GM21390 (cell line): ENCODE data around the gene TFRC.
"Not testable (repeated sequence)": the region's sequence is repeated elsewhere in the genome, so short reads cannot be mapped to it uniquely, and the experiment has no call there.

ENCODE experiments used
- ATAC-seq: cut with Tn5 transposase; IDR thresholded peaks from one replicate; pipeline ENCODE4 v1.9.1; 2021; ENCODE audit not compliant: unreplicated experiment

The TFRC gene

DNA sequence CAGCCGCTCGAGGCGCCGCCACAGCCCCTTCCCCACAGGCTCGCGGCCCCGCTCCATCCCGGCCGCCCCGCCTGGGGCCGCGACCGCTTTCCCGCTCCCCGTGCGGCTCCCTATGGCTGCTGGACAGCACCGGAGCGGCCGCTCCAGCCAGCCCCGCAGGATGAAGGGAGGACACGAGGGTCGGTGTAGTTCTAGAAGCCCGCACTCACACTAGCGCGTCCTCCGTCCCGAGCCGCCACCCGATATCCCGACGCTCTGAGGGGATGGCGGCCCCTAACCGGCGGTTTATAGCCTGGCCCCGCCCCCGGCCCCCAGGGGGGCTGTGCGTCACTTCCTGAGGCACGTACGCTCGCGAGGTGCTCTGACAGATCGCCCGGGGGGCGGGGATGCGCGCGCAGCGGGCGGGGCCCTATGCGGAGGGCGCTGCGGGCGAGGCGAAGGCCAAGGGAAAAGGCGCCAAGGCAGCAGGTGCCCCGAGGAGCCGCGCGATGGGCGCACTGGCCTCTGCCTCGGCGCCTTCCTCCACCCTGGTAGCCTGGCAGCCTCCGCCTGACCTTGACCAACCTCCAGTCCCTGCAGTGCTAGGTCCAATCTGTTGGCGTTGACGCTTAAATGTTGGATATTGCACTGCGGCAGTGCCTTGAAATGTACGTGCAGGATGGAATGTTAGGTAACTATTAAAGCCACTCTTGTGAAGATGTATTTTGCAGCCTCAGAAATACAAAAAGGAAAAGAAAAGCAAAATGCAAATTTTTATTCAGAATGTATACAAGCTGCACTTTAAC is at the start of gene TFRC:
TFRC (minus strand) TSS at position 257 of the 785 bp plus-strand sequence. CDS start 4,991 bp downstream, outside the sequence.
- peak; percentile 86 for ATAC-seq

DNA sequence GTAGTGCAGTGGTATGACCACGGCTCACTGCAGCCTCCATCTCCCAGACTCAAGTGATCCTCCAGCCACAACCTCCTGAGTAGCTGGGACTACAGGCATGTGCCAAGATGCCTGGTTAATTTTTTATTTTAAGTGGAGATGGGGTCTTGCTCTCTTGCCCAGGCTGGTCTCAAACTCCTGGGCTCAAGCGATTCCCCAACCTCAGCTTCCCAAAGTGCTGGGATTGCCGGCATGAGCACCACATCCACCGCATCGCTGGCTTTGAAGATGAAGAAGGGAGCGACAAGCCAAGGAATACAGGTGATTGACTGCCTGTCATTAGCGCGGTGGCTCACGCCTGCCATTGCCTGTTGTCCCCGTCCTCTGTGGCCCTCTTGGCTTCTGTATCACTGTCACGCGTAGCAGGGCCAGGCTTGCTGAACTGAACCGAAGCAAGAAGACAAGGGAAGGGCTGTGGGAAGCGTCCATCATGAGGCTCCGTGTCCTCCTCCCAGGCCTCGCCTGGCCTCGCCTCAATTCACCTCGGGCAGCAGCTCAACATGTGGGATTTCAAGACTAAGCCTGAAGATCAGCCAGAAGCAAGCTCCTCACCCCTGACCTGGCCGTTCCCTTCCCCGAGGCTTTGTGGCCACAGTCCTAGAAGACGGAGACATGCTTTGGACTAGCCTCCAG is 46.4 kb upstream of the TFRC start:
- no peak for ATAC-seq

DNA sequence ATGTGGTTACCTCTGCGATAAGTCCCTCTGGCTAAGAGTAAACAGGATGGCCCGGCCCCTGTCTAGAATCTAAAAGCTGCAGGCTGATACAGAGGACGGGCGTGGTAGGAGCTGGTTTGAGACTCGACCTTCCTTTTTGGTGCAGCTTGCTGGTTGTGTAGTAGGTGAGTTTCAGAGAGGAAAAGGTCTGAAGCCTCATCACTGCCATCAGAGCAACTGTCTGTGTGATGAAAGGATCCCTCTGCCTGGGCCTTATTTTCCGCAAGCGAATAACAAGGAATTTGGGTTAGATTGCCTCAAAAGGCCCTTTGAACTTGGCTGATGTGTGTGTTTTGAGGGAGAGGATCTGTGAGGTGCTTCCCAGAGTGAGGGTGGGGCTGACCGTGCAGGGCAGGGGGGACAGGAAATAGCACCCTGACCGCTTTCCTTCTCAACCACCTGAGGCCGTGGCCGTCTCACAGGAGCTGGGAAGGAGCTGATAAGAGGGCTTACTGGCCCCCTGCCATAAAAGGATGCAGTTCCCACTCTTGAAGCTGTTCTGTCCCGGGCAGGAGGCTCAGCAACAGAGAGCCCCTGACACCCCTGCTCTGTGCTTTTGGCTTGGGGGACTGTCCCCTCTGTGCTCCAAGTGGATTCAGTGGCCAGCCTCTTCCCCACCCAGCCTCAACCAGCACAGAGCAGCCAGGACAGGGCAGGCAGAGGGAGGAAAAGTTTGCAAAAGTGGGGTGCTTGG is 45.6 kb upstream of the TFRC start:
- ATAC-seq = no peak

DNA sequence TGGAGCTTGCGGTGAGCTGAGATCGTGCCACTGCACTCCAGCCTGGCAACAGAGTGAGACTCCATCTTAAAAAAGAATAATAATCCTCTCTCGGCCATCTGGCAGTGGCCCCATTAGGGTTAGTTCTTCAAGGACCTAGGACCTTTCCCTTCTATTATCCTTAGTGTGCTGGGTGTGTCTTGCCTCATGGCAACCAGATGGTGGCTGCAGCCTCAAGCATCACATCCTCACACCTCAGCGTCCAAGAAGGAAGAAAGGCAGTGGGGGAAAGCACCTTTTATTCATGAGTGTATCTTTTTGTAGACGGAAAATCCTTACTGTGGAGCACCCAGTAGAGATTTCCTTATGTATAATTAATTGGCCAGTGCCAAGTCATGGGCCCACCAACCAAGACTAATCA is 42.7 kb upstream of the TFRC start:
- ATAC-seq = no peak

DNA sequence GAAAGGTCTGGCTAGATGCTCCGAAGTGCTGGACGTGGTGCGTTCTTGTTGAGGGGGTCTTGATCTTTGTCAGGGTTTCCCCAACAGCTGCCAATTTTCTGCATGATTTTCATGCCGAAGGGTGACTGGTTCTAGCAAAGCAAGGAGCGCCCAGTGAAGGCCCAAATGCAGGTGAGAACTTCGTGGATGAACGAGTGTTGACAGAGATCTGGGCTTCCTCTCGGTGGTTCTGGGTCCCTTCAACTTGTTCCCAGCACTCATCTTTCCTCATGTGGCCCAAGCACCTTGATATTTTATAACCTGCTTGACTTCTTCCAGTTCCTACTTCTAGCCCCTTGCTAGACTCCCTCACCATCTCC is 40.8 kb upstream of the TFRC start:
- no peak for ATAC-seq

DNA sequence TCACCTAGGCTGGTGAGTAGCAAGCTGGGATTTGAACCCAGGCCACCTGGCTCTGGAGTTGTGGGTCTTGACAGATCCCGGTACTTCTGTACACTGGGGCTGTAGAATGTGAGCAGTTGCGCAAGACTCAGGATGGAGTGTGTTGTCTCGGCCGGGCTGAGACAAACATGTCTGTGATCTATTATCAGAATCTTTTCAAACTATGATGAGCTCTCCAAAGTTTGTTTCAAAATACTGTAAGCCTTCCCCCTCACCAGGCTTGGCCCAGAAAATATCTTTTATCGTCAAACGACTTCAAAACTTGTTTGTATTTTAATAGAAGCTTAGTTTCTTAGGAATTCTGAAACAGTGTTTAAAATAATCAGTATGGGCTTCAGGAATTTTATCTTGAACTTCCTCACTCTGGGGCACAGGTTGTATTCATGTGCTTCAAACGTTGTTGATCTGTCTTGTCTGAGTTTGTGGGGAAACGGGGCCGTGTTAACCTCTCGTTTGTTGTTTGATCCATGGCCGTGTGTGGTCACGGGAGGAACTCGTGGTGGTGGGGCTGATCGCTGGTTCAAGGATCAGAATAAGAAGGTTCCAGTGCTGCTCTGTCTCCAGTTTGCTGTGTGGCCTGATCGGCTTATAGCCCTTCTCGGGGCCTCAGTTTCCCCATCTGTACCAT is 40.3 kb upstream of the TFRC start:
- ATAC-seq = no peak

DNA sequence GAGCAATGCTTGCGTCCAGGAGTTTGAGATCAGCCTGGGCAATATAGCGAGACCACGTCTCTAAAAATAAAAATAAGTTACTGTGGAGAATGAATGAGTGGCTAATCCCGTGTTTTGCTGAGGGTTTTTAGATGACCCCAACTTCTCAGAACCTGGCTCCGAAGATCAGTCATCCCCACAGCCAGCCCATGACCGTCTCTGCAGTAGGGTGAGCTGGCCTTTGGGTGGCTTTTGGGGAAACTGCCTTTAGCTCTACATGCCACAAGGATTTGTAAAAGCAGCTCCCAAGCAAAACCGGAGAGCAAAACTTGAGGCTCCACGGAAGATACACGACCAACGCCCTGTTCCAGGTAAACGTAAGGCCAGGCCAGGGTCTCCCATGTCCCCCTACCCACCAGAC is 39.2 kb upstream of the TFRC start:
- no peak for ATAC-seq

DNA sequence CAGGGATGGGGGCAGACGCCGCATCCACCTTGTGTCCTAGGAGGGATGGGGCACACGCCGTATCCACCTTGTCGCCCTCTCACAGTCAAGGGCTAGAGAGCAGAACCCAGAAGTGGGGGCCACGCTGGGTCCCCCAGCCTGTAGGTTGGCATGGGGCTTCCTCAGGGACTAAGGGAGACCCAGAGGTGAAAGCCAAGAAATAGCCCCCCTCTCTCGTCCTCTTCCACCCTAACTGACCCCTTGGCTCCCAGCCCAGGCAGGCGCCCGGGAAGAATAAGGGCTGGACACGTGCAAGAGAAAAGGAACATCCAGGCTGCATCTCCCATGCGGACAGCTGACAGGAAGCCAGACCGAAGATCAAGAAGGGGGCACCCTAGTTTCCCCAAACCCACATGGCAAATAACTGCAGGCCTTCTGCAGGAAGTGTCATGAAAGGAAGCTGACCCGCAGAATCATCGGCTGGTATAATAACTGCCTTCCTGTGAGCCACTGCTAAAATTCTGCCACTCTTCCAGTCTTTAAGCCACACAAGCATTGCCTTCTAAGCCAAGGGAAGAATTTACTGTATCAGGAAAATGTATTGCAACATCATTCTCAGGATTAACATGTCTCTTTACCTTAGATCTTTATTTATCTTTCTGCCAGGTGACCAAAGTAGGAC is 38.5 kb upstream of the TFRC start:
- ATAC-seq = no peak

DNA sequence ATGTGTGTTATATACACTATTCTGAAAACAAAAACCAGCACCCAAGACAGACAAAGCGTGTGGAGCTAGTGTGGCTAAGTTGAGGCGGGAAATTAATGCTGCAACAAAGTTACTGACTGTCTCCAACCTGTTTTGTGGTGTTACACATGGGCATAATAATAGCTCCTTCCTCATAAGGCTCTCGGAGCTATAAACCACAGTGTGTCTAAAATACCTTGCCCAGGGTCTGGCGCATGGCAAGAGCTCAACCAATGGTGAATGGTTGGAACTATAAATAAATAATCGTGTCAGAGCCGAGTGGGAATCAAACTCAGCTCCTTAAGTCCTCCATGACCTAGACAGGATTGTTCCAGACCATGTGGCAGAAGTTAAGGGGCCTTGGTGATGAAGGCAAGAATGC is 35.9 kb upstream of the TFRC start:
- no peak for ATAC-seq

DNA sequence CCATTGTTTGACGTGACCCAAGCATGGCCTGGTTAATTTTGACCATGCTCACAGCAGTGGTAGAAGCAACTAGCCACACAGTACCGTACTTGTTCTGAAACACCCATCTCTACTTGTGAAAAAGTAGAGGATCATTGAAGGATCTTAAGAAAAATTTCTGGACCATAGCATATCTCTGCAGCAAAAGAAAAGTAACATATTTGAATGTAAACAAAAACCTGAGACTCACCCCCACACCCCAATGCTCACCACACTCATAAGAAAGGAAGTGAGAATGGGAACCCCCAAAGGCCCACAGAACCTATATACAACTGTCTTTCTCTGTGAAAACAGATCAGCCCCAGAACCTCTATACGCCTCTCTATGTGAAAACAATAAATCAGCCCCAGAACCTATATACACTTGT is 33.8 kb upstream of the TFRC start:
- ATAC-seq = peak; percentile 63

DNA sequence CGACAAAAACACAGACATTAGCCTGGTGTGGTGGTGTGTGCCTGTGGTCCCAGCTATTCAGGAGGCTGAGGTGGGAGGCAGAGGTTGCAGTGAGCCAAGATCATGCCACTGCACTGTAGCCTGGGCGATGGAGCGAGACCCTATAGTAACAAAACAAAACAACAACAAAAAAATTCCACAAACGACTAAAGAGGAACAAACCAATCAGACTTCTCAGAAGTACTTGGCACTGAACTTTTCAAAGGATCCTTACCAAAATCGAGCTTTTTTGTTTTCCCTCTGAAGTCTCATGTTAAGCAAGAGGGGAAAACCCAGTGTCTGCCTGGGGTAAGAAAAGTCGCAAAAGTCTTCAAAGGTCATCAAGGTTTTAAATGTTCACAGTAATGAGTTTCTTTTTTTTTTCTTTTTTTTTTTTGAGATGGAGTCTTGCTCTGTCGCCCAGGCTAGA is 30.1 kb upstream of the TFRC start:
- ATAC-seq = no peak

DNA sequence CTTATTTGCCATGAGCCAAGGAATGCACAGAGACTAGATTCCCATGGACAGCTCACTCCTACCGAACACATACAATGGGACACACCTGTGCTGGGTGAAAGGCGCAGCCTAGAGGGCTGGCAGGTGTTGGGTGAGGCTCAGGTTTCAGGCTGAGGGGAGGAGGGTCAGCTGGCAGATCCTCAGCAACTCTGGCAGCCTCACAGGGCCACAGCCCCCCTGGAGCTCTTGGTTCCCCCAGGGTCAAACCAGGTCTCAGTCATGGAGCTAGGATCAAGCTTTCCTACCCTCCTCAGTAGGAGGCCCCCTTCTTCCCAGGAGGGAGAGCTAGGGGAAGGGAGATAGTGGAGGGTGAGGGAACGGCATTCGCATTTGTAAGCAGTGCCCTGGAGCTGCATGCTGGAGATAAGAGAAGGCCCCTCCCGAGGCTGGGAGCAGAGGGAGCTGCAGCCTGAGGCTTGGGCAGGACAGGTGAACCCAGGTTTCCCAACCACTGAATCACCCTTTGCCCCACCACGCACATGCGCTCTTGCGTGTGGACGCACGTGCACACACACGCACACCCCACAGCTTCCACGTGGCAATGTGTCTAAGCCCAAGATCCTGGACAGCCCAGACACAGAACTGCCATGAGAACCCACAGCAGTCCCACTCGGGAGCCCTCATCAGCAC is 26.3 kb upstream of the TFRC start:
- ATAC-seq = no peak

DNA sequence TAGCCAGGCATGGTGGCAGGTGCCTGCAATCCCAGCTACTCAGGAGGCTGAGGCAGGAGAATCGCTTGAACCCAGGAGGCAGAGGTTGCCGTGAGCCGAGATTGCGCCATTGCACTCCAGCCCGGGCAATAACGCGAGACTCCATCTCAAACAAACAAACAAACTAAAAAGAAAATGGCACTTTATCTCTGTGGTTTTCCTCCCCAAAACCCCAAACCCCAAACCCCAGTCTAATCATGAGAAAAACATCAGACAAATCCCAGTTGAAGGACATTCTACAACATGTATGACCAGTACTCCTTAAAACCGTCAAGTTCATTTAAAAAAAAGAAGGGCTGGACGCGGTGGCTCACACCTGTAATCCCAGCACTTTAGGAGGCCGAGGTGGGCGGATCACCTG is 22.8 kb upstream of the TFRC start:
- not testable (repeated sequence) for ATAC-seq

DNA sequence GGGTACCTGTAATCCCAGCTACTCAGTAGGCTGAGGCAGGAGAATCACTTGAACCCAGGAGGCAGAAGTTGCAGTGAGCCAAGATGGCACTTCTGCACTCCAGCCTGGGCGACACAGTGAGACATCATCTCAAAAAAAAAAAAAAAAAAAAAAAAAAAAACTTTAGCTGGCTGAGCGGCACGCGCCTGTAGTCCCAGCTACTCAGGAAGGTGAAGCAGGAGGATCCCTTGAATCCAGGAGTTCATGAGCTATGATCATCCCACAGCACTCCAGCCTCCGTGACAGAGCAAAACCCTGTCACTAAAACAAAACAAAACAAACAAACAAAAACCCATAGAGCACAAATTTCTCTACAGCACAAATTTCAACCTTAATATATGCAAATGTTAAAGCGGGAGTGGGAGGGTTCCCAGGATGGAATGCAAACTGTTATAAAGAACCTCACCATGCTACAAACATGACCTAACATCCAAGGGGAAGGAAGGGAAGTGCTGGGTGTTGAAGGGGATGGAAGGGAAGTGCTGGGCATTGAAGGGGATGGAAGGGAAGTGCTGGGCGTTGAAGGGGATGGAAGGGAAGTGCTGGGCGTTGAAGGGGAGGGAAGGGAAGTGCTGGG is 16.6 kb upstream of the TFRC start:
- not testable (repeated sequence) for ATAC-seq

DNA sequence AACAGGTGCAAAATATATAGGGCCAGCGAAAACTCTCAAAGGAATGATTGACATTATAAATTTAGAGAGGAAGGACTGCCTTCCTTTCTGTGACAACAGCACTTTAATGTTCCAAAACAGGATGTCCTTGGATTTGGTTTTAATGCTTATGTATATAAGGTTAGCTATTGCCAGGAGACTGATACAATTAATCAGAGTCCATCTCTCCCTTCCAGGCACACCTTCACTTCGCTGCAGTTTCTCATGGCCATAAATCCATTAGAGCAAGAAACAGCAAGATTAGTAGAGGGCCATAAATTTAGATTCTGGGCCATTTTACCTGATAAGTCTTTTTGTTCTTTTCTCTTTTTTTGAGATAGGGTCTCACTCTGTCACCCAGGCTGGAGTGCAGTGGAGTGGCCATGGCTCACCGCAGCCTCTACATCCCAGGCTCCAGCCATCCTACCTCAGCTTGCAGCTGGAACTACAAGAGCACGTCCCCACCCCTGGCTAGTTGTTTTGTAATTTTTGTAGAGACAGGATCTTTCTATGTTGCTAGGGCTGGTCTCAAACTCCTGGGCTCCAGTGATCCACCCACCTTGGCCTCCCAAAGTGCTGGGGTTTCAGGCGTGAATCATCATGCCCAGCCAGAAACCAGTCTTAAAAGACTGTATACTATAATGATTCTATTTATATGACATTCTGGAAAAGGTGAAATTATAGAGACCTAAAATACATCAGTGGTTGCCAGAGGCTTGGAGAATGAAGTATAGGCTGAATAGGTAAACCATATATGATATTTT is 15.7 kb upstream of the TFRC start:
- ATAC-seq = no peak

DNA sequence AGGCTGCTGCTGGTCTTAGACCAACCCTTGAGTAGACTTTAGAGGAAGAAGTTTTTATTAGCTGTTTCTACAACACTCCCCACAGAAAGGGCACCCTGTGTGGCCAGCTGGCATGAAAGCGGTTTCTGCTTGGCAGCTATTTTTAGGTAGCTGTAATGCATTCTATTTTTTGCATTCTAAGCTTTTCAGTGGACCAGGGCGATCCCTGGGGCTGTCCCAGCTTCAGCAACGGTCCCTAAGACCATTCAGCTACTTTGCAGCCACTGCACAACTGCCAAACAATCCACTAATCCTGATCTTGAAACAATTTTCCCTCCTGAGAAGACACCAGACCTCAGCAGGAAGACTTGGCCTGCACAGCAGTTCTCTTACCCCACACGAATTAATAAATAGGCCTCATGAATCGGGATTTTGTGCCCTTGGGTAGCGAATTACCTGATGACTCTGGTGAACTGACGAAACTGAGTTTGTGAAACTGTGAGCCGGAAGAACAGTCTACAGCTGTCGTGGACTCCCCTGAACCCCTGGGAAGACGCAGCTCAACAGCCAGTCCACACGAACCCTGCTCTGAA is 14.6 kb upstream of the TFRC start:
- peak; percentile 81 for ATAC-seq

DNA sequence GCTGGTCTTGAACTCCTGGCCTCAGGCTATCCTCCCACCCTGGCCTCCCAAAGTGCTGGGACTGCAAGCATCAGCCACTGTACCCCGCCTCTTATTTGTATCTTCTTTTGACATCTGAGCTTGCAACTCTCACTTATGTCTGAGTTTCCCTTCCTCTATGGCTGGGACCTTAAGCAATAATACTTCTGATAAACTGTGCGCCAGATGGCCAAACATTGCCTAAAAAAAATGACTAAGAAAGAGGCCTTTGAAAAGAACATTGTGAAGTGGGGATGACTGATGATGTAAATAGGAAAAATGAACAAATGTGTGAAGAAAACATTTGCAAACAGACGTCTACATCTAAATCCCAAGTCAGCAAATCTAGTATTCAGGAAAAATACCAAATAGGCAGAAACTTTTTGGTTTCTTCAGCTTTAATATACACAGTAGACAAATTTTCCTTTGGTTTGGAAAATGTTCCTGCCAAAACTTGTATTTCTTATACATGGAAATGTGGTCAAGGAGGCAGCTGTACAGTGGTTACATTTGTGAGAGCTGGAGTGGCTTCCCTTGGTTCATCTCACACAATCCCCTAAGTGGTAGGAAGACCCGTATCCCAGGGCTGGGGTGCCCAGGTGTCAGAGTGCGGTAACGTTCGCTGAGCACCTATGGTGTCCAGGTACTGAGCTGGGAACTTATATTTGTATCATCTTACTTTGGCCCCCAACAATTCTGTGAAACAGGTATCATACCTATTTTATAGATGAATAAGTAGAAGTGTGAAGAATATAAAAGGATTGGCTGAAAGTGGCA is 11.6 kb upstream of the TFRC start:
- ATAC-seq = no peak

DNA sequence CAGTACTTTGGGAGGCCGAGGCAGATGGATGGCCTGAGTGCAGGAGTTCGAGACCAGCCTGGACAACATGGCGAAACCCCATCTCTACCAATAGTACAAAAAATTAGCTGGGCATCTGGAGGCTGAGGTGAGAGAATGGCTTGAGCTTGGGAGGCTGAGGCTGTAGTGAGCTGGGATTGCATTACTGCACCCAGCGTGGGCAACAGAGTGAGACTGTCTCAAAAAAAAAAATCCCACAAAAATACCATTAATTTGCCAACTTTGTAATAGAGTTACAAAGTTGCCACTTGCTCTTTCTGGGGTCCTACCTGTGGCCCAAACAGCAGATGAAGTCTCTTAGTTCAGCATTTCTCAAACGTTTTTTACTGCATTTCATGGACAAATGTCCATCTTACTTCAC is 6.0 kb upstream of the TFRC start:
- ATAC-seq = no peak
